ENCODE results near the gene NPTXR. TPM values are rescaled to one million over a fixed set of nuclear protein-coding genes. Genes with fewer than 3 reads are reported as not detected.
A peak's percentile ranks its signal among the peaks of the same experiment; 100 is the strongest.

The NPTXR gene
- total and polyA plus RNA-seq, 2 experiments from 2014 or later = 0.99 to 2.7 TPM

DNA sequence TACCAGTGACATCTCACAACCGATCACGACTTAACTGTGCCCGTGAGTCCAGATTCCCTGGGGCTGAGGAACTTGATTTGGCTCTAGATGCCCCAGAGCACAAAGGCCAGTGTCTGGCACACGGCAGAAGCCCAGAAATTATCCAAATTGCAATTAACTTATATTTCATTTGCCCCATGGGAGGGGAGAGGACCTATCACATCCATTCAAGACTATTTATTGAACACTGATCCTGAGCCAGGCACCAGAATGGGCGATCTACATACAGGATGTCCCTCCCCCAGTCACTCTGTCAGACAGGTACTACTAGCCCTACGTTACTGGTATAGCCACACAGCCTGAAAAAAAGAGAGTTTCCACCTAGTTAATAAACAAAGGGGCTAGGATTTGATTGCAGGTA, 55.0 kb downstream of the NPTXR start:
- peaks cover 12% of the 10 kb centered on the region for H3K79me2 ChIP-seq (ENCODE audit: insufficient read depth)
- H3K27me3 ChIP-seq (replicated peaks; ENCODE audit: insufficient read depth) = no peaks in the 10 kb centered on the region
- peak overlapping the region; percentile 50 for H3K27ac ChIP-seq
- TF ChIP-seq EZH2 (IDR thresholded peaks at IDR 0.05; ENCODE audit: insufficient read depth, poor library complexity, severe bottlenecking) = no peak
- no peak for TF ChIP-seq EZH2phosphoT487 (IDR thresholded peaks at IDR 0.05; ENCODE audit: insufficient read depth, low read depth)
- H2AFZ ChIP-seq = 0 out of 2 replicates have a peak overlapping the region, but pooled peaks have one; percentile 28
- no peak for DNase-seq
- no peaks in the 10 kb centered on the region for H3K9me3 ChIP-seq (ENCODE audit: low read depth)
- WGBS, 2 experiments (ENCODE audit: low coverage in 1 of 2, low lambda C conversion rate in 2 of 2, missing lambda C conversion rate in 2 of 2) = 56 to 61% methylated on average over 6 of the region's 6 CpGs
- H3F3A ChIP-seq (ENCODE audit: insufficient read depth) = peaks cover 13% of the 10 kb centered on the region
- no peak overlapping the region for H3K4me3 ChIP-seq
- H3K4me2 ChIP-seq (ENCODE audit: unreplicated experiment) = peak overlapping the region; percentile 29
- no peaks in the 10 kb centered on the region for H4K20me1 ChIP-seq (ENCODE audit: insufficient read depth)
- H3K9ac ChIP-seq = peak overlapping the region; percentile 25; the same call in 1 of the 2 replicates
- no peaks in the 10 kb centered on the region for H3K36me3 ChIP-seq (ENCODE audit: low read depth)
- H3K9me2 ChIP-seq (ENCODE audit: insufficient read depth) = no peaks in the 10 kb centered on the region
- in situ Hi-C loops (cut with MboI) = no loop called here
- H3K4me1 ChIP-seq (ENCODE audit: insufficient read depth) = peaks cover 18% of the 10 kb centered on the region

DNA sequence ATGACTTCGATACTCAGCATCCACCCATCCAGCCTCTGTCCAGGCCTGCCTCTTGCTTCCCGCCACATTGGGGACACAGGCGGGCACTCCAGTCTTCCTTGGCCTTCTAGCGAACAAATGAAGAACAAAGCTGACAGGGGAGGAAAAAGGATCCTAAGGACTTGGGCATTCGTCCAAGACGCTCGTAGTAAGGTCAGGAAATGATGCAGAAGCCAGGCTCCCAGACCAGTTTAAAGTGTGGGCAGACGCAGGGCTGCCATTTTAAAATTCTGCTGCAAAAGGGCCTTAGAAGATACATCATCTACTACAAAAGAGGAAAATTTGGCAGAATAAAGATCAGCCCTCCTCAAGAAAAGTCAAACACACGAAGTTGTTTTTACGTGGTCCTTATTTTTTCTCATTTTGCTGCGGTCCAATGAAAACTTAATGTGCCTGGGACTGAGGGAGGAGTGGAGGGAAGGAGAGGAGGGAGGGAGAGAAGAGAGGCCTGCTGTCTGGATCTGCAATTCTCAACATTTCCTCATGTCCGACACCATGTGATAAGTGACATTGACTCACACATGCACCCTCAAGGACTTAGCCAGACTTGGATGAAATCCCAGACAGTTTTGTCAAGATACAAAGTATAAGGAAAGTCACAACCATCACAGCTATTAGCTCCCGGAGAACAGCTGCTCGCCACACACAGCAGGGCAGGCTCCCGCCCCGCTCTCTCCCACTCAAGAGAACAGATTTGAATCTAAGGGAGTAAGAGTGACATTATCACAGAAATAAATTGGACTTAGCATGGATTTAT, 55.6 kb downstream of the NPTXR start:
- DNase-seq = peak; percentile 96
- H3K9me2 ChIP-seq (ENCODE audit: insufficient read depth) = no peaks in the 10 kb centered on the region
- H3K4me2 ChIP-seq (ENCODE audit: unreplicated experiment) = peak overlapping the region; percentile 29
- no peaks in the 10 kb centered on the region for H3K9me3 ChIP-seq (ENCODE audit: low read depth)
- in situ Hi-C loops (cut with MboI) = no loop called here
- WGBS, 2 experiments (ENCODE audit: low coverage in 1 of 2, low lambda C conversion rate in 2 of 2, missing lambda C conversion rate in 2 of 2) = 37% methylated on average over 16 of the region's 16 CpGs
- no peaks in the 10 kb centered on the region for H4K20me1 ChIP-seq (ENCODE audit: insufficient read depth)
- H2AFZ ChIP-seq = peak overlapping the region; percentile 28; the same call in 1 of the 2 replicates
- H3K36me3 ChIP-seq (ENCODE audit: low read depth) = no peaks in the 10 kb centered on the region
- peaks cover 13% of the 10 kb centered on the region for H3F3A ChIP-seq (ENCODE audit: insufficient read depth)
- TF ChIP-seq EZH2 (IDR thresholded peaks at IDR 0.05; ENCODE audit: insufficient read depth, poor library complexity, severe bottlenecking) = no peak
- TF ChIP-seq EZH2phosphoT487 (IDR thresholded peaks at IDR 0.05; ENCODE audit: insufficient read depth, low read depth) = no peak
- no peak overlapping the region for H3K4me3 ChIP-seq
- no peaks in the 10 kb centered on the region for H3K27me3 ChIP-seq (replicated peaks; ENCODE audit: insufficient read depth)
- H3K27ac ChIP-seq = peak overlapping the region; percentile 50
- H3K4me1 ChIP-seq (ENCODE audit: insufficient read depth) = peaks cover 17% of the 10 kb centered on the region
- H3K79me2 ChIP-seq (ENCODE audit: insufficient read depth) = peaks cover 6% of the 10 kb centered on the region
- H3K9ac ChIP-seq = peak overlapping the region; percentile 31

DNA sequence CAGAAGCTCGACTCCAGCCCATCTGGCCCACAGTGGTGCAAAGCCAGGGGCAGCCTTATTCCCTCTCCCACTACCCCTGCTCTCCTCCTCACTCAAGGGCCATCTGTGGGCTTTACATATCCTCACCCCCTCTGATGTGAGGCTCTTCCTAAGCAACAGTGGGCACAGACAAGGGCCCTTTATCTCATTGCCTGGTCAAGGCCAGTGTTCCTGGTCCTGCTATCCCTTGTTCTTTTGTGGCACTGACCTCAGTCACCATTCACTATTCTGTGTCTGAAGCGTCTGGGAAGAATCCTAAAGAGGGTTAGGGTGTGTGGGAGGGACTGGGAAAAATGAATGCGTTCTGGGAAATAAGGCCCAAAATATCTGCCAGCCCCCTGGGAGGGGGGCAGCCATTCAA, 57.2 kb downstream of the NPTXR start:
- WGBS, 2 experiments (ENCODE audit: low coverage in 1 of 2, low lambda C conversion rate in 2 of 2, missing lambda C conversion rate in 2 of 2) = 91 to 100% methylated on average over 3 of the region's 3 CpGs

DNA sequence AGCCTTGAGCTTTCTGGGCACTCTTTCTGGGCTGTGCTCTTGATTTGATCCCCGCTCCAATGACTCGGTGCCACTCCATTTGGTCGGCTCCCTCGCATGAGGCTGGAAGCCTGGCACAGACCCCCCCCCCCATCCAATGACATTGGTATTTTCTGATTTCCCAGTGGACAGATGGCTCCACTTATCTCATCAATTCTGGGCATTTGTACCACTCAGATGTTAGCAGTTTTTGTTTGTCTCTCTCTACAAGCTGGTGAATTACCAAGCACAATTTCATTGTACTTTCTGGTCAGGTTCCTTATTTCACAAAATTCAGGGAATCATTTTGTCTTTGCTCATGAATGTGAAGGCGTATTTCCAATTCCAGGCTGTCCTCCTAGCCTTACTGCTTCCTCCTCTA, 59.0 kb downstream of the NPTXR start:
- H3K9ac ChIP-seq = no peak overlapping the region
- no peaks in the 10 kb centered on the region for H3K9me3 ChIP-seq (ENCODE audit: low read depth)
- H3K9me2 ChIP-seq (ENCODE audit: insufficient read depth) = no peaks in the 10 kb centered on the region
- H3K4me3 ChIP-seq = no peak overlapping the region
- peaks cover 19% of the 10 kb centered on the region for H3K4me1 ChIP-seq (ENCODE audit: insufficient read depth)
- H4K20me1 ChIP-seq (ENCODE audit: insufficient read depth) = no peaks in the 10 kb centered on the region
- no peak overlapping the region for H2AFZ ChIP-seq
- H3K36me3 ChIP-seq (ENCODE audit: low read depth) = no peaks in the 10 kb centered on the region
- H3K27me3 ChIP-seq (replicated peaks; ENCODE audit: insufficient read depth) = no peaks in the 10 kb centered on the region
- no peak for TF ChIP-seq EZH2 (IDR thresholded peaks at IDR 0.05; ENCODE audit: insufficient read depth, poor library complexity, severe bottlenecking)
- no peak for TF ChIP-seq EZH2phosphoT487 (IDR thresholded peaks at IDR 0.05; ENCODE audit: insufficient read depth, low read depth)
- no peak for DNase-seq
- H3K79me2 ChIP-seq (ENCODE audit: insufficient read depth) = no peaks in the 10 kb centered on the region
- in situ Hi-C loops (cut with MboI) = no loop called here
- H3K27ac ChIP-seq = no peak overlapping the region
- 71 to 75% methylated on average over 5 of the region's 5 CpGs for WGBS, 2 experiments (ENCODE audit: low coverage in 1 of 2, low lambda C conversion rate in 2 of 2, missing lambda C conversion rate in 2 of 2)
- no peak overlapping the region for H3K4me2 ChIP-seq (ENCODE audit: unreplicated experiment)
- H3F3A ChIP-seq (ENCODE audit: insufficient read depth) = peaks cover 20% of the 10 kb centered on the region

More for the DNA sequence above, 57.2 kb downstream of the NPTXR start:
- Histone ChIP-seq H3K9me2 (ENCODE audit: insufficient read depth) (no peaks in the 10 kb centered on the region), H3K4me2 (ENCODE audit: unreplicated experiment) (no peak overlapping the region), H3K9me3 (ENCODE audit: low read depth) (no peaks in the 10 kb centered on the region), H3K36me3 (ENCODE audit: low read depth) (no peaks in the 10 kb centered on the region), H3K27ac (no peak overlapping the region), H3K4me1 (ENCODE audit: insufficient read depth) (peaks cover 19% of the 10 kb centered on the region), H2AFZ (no peak overlapping the region), H3K4me3 (no peak overlapping the region), H4K20me1 (ENCODE audit: insufficient read depth) (no peaks in the 10 kb centered on the region), H3K27me3 (replicated peaks; ENCODE audit: insufficient read depth) (no peaks in the 10 kb centered on the region), H3K79me2 (ENCODE audit: insufficient read depth) (no peaks in the 10 kb centered on the region), H3F3A (ENCODE audit: insufficient read depth) (peaks cover 20% of the 10 kb centered on the region), H3K9ac (no peak overlapping the region)
- DNase-seq = no peak
- TF ChIP-seq EZH2 (IDR thresholded peaks at IDR 0.05; ENCODE audit: insufficient read depth, poor library complexity, severe bottlenecking) = no peak
- no peak for TF ChIP-seq EZH2phosphoT487 (IDR thresholded peaks at IDR 0.05; ENCODE audit: insufficient read depth, low read depth)
- in situ Hi-C loops (cut with MboI) = no loop called here

Data from GM23248 (cell line).